Ectodermal cell (in vitro differentiated cells): ENCODE data around the gene ZBTB21.

Experiments
- H3K27ac ChIP-seq: 2 replicates; pipeline ENCODE4 v1.7.0; 2013; ENCODE audit warnings: mild to moderate bottlenecking, low read depth, low read length; ENCODE audit not compliant: insufficient read depth, poor library complexity, severe bottlenecking
- H3K27me3 ChIP-seq: 2 replicates; pipeline ENCODE4 v1.7.0; 2013; ENCODE audit warnings: mild to moderate bottlenecking, low read length; ENCODE audit not compliant: insufficient read depth, control insufficient read depth, poor library complexity, severe bottlenecking
- H3K36me3 ChIP-seq: one replicate; pipeline ENCODE4 v1.7.0; 2013; ENCODE audit warnings: low read length; ENCODE audit not compliant: control insufficient read depth, insufficient read depth
- H3K4me1 ChIP-seq: one replicate; pipeline ENCODE4 v1.7.0; 2013; ENCODE audit warnings: low read length; ENCODE audit not compliant: control insufficient read depth, insufficient read depth
- H3K4me3 ChIP-seq: 2 replicates; pipeline ENCODE4 v1.7.0; 2013; ENCODE audit warnings: low read depth, low read length, control low read depth; ENCODE audit not compliant: insufficient read depth
- H3K9me3 ChIP-seq: 2 replicates; pipeline ENCODE4 v1.7.0; 2013; ENCODE audit warnings: mild to moderate bottlenecking, low read length, moderate library complexity; ENCODE audit not compliant: control insufficient read depth
- WGBS, 2 experiments: methylation state at CpG; one replicate each; pipeline ENCODE4 v1.1.7; 2013; ENCODE audit warnings: missing lambda C conversion rate in 2 of 2; 5-methylcytosine and 5-hydroxymethylcytosine counted together

Gene ZBTB21

DNA sequence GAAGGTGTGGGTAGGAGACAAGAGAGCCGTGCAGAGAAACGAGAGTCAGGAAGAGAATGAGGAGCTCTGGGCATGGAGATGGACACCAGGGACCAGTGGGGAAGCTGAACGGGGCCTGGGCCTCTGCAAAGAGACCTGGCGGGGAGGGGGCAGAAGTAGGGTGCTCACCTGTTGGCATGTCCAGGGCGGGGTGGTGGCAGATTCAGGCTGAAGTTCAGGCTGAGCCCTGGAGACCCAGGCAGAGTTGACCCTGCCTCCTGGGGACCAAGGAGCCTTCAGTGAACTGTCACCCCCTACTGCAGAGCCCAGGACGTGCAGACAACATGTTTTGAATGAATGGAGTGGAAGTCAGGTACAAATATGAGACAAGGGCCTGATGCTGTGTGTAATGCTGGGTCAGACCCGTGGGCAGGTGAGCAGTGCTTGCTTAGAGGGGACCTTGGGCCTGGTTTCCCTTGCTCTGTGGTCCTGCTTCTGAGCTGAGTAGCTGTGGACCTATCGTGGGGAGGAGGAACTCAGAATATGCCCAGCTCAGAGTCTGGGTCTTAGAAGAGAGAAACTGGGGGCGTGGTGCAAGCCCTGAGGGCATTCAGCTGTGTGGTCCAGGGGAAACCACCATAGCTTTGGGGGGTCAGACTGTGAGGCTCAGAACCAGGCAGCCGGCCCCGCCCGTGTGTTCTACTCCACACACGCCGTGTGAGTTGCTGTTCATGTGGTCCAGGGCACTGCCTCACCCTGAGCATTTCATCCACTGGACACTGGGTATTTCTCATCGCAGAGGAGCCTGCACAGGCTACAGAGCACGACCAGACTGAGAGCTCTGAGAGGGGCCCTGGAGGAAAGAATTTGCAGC is 39.6 kb upstream of the ZBTB21 start:
- Histone ChIP-seq H3K36me3 (no peaks in the 10 kb centered on the region), H3K27me3 (no peaks in the 10 kb centered on the region), H3K9me3 (no peaks in the 10 kb centered on the region), H3K4me1 (no peaks in the 10 kb centered on the region), H3K4me3 (no peak overlapping the region), H3K27ac (no peak overlapping the region)
- 90 to 91% methylated on average over 16 of the region's 16 CpGs for WGBS, 2 experiments

DNA sequence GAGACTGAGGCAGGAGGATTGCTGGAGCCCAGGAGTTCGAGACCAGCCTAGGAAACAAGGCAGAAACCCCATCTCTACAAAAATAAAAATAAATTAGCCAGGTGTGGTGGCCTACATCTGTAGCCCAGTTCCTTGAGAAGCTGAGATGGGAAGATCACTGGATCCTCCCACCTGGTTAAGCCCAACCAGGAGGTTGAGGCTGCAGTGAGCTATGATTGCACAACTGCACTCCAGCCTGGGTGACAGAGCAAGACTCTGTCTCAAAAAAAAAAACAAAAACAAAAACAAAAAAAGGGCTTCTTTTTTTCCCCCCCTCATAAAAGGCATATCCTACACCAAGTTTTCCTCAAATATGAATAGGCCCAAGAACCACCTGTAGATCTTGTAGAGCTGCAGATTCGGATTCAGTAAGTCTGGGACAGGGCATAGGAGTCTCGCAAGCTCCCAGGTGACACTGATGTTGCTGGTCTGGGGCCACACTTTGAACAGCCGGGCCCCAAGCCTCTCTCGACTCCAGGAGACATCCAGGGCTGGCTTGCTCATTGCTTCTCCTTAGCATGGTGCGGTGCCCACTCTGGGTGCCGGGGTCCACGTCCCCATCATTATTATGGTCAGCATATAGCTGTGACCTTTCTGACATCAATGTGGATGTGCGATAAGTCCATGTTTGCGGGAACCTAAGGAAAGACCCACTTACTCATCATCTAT is 38.9 kb upstream of the ZBTB21 start:
- no peak overlapping the region for H3K27ac ChIP-seq

DNA sequence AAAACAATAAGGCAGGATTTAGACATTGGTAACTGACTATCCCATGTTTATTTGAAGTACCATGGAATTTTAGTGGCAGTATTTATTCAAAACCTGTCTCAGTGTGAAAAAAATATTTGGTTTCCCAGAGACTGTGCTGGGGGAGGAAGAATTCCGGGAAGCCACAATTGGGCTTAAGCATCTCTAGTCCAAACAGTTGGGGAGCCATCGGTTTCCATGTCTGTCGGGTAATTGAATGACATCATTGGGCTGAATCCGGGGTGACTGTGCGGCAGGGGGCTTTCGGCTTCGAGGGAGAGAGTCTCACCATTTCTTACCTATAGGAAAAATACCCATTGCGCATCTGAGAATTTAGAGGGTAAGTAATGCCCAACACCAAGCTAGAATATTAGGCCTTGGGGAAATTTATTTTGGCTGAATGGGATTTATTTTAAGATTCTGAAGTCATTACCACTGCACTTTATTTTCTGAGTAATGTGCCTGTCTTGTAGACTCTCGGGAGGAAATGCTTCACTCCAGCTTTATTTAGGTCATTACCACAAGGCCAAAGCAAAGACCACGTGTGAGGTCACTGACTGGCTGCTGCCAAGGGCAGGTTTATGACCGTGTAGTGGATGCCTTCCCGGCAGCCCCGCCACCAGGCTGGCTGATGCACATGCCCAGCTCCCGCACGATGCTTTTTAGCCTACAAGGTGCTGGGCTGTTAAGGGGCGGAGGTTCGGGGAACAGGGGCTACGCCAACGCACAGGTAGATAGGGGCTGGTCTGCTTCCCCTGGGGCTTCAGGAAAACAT is 37.9 kb upstream of the ZBTB21 start:
- no peaks in the 10 kb centered on the region for H3K9me3 ChIP-seq
- H3K4me3 ChIP-seq = no peak overlapping the region
- no peaks in the 10 kb centered on the region for H3K27me3 ChIP-seq
- H3K4me1 ChIP-seq = no peaks in the 10 kb centered on the region
- WGBS, 2 experiments = 93% methylated on average over 19 of the region's 19 CpGs
- H3K36me3 ChIP-seq = no peaks in the 10 kb centered on the region
- no peak overlapping the region for H3K27ac ChIP-seq

More for the DNA sequence above, 38.9 kb upstream of the ZBTB21 start:
- Histone ChIP-seq H3K9me3 (no peaks in the 10 kb centered on the region), H3K4me1 (no peaks in the 10 kb centered on the region), H3K36me3 (no peaks in the 10 kb centered on the region), H3K27me3 (no peaks in the 10 kb centered on the region), H3K4me3 (no peak overlapping the region)
- WGBS, 2 experiments = 92 to 95% methylated on average over 10 of the region's 10 CpGs

DNA sequence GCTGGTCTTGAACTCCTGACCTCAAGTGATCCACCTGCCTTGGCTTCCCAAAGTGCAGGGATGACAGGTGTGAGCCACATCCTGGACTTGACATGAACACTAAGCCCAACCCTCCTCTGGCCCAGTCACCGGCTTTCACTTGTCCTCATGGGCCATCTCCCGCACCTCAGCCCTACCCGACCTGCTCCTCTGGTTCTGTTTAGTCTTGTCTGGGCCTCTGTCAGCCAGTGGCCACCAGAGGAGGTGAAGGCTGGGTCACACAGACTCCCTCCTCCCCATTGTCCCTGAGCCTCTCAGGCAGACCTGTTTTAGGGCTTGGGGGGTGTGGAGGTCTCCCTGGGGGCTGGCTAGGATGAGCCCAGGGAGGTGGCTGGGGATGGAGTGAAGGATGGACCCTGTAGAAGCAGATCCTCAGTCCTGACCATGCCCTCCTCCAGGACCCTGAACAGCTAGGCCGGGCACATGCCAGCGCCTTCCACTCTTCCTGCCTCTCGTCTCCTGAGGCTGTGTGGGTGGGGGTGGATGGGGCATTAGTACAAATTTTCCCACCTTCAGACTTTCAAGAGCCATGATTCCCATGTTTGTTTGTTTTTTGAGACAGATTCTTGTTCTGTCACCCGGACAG is 34.8 kb upstream of the ZBTB21 start:
- Histone ChIP-seq H3K36me3 (no peaks in the 10 kb centered on the region), H3K9me3 (no peaks in the 10 kb centered on the region), H3K4me3 (no peak overlapping the region), H3K4me1 (peaks cover 6% of the 10 kb centered on the region), H3K27ac (no peak overlapping the region), H3K27me3 (no peaks in the 10 kb centered on the region)
- WGBS, 2 experiments = 98 to 100% methylated on average over 6 to 7 of the region's 7 CpGs

DNA sequence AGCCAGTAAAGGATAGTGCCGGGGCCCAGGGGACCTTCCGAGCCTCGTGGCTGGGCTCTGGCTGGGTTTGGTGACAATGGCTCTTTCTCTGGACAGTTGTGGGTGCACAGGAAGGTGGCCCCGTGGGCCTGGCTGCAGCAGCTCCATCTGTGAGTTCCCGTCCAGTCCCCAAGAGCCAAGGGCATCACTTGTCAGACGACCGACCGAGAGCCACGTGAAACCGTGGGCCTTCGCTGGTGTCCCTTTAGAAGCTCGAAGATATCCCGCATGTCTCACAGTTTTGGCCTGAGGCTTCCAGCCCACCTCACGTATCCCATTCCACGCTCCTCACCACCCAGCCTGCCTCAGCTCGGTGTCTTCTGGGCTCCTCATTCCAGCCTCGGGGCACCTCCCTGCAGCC is 33.8 kb upstream of the ZBTB21 start:
- Histone ChIP-seq H3K27ac (no peak overlapping the region), H3K9me3 (no peaks in the 10 kb centered on the region), H3K4me1 (peaks cover 10% of the 10 kb centered on the region), H3K27me3 (no peaks in the 10 kb centered on the region), H3K4me3 (no peak overlapping the region), H3K36me3 (no peaks in the 10 kb centered on the region)
- 93 to 94% methylated on average over 17 of the region's 17 CpGs for whole genome bisulfite sequencing, 2 experiments

DNA sequence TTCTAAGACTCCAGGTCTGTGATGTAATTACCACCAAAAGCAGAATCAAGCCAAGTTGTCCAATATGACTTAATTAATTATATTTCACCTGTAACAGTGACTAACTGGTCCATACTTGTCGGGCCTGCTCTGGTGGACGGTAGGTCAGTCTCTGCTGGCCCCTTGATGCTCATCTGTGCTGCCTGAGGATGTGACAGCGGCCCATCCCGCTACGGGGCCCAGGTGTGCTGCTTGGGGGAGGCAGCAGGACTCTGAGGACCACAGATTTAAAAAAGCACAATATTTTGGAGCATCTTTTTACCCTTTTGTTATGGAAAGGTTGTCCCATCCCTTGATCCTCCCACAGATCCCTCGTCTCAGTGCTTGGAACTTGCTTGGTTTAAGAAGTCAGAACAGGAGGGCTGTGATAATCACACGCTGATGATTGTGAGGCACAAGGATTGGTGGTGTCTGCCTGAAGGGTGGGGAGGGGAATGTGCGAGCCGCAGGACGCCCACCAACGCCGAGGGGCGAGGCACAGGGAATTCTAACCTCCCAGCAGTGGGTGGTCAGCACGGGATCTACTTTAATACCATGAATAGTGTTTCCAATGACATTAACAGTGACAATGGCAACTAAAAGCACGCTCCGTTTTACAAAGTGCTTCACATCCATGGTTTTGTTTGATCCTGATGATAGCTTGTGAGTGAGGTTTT is 33.2 kb upstream of the ZBTB21 start:
- peaks cover 10% of the 10 kb centered on the region for H3K4me1 ChIP-seq
- 90 to 91% methylated on average over 16 of the region's 16 CpGs for WGBS, 2 experiments
- no peaks in the 10 kb centered on the region for H3K36me3 ChIP-seq
- no peak overlapping the region for H3K4me3 ChIP-seq
- no peaks in the 10 kb centered on the region for H3K9me3 ChIP-seq
- no peaks in the 10 kb centered on the region for H3K27me3 ChIP-seq
- H3K27ac ChIP-seq = no peak overlapping the region

DNA sequence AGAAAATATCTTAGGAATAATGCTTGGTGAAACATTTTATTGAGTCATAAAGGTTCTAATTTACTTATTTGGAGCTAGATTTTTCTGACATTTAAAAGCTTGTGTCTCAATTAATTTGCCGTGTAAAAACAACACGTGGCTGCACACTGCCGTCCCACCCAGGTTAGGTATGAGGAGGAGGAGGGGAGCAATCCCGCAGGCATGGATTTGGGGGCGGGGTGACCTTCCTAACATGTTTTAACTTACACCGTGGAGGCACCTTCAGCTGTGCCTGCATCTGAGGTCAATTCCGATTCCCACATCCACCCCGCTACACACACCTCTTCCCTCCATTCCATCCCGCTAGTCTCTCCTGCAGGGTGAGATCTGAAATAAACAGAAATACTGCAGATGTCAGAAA is 32.5 kb upstream of the ZBTB21 start:
- H3K36me3 ChIP-seq = no peaks in the 10 kb centered on the region
- H3K27me3 ChIP-seq = no peaks in the 10 kb centered on the region
- no peak overlapping the region for H3K4me3 ChIP-seq
- peaks cover 10% of the 10 kb centered on the region for H3K4me1 ChIP-seq
- no peak overlapping the region for H3K27ac ChIP-seq
- H3K9me3 ChIP-seq = no peaks in the 10 kb centered on the region
- 86 to 93% methylated on average over 9 of the region's 9 CpGs for WGBS, 2 experiments

DNA sequence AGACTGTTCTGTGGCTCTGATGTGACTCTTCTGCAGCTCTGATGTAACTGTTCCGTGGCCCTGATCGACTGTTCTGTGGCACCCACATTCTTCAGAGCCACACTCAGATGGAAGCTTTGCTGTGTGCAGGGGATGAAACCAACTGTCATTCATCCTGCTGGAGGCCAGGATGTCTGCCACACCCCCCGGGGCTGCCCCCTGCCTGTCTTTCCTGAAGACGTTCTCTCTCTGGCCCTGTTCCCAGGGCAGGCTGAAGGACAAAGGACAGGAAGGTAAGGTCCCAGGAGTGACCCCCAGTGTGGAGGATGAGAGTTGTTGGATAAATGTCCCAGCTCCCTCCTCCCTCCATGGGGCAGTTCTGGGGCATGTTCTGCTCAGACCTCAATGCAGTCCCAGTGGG is 31.6 kb upstream of the ZBTB21 start:
- Histone ChIP-seq H3K4me1 (peaks cover 10% of the 10 kb centered on the region), H3K27me3 (no peaks in the 10 kb centered on the region), H3K27ac (no peak overlapping the region), H3K4me3 (no peak overlapping the region), H3K9me3 (no peaks in the 10 kb centered on the region), H3K36me3 (no peaks in the 10 kb centered on the region)
- 69 to 72% methylated on average over 4 of the region's 4 CpGs for WGBS, 2 experiments

DNA sequence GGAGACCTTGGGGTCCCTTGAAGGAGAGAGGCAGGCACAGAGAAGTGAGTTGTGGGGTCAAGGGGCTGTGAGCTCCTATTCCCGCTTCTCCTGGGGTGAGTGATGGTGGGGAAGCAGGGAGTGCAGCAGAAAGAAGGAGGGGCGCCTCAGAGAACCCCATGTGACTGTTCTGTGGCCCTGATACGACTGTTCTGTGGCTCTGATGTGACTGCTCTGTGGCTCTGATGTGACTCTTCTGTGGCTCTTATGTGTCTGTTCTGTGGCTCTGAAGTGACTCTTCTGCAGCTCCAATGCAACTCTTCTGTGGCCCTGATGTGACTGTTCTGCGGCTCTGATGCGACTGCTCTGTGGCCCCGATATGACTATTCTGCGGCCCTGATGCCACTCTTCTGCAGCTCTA is 31.1 kb upstream of the ZBTB21 start:
- peaks cover 10% of the 10 kb centered on the region for H3K4me1 ChIP-seq
- no peak overlapping the region for H3K4me3 ChIP-seq
- no peaks in the 10 kb centered on the region for H3K27me3 ChIP-seq
- no peaks in the 10 kb centered on the region for H3K9me3 ChIP-seq
- H3K27ac ChIP-seq = no peak overlapping the region
- WGBS, 2 experiments = 90 to 95% methylated on average over 7 of the region's 7 CpGs
- H3K36me3 ChIP-seq = no peaks in the 10 kb centered on the region
